ENCODE measurements around the gene C1QTNF9. TPM values are rescaled to one million over a fixed set of nuclear protein-coding genes. Genes with fewer than 3 reads are reported as not detected.
"Not testable (repeated sequence)": the region's sequence is repeated elsewhere in the genome, so short reads cannot be mapped to it uniquely, and the experiment has no call there.

The C1QTNF9 gene
- total RNA-seq, 4 donors from 2014 or later = 0.28 to 0.70 TPM; not detected in 2

- no peak overlapping the region for H3K4me3 ChIP-seq
- no peaks in the 10 kb centered on the region for H3K4me1 ChIP-seq
- H3K9me3 ChIP-seq = no peaks in the 10 kb centered on the region
- no peak for TF ChIP-seq CTCF (IDR thresholded peaks at IDR 0.05)
- TF ChIP-seq POLR2A (IDR thresholded peaks at IDR 0.05) = no peak
- H3K27me3 ChIP-seq = no peaks in the 10 kb centered on the region
- no peak overlapping the region for H3K27ac ChIP-seq
- H3K36me3 ChIP-seq = no peaks in the 10 kb centered on the region
- intact Hi-C loops (cut with DNase I; ENCODE audit: low total_unique reads) = no loop called here
- DNase-seq = no peak
These were observed 53.1 kb downstream of the C1QTNF9 start for GRCh38 chr13:24362435-24362952.

- Histone ChIP-seq H3K9me3 (no peaks in the 10 kb centered on the region), H3K36me3 (no peaks in the 10 kb centered on the region), H3K4me1 (no peaks in the 10 kb centered on the region), H3K4me3 (no peak overlapping the region), H3K27ac (no peak overlapping the region), H3K27me3 (no peaks in the 10 kb centered on the region)
- intact Hi-C loops (cut with DNase I; ENCODE audit: low total_unique reads) = loop anchor here (5.0 kb wide), 1 partner anchor 1423 kb away; no protein-coding TSS in a partner anchor
- TF ChIP-seq POLR2A (IDR thresholded peaks at IDR 0.05) (no peak), CTCF (IDR thresholded peaks at IDR 0.05) (no peak)
- no peak for DNase-seq
These were observed 55.8 kb downstream of the C1QTNF9 start for GRCh38 chr13:24365191-24365590.

GRCh38 chr13:24366315-24366714 lies 56.9 kb downstream of the C1QTNF9 start:
- not testable (repeated sequence) for H3K4me1 ChIP-seq, H3K27ac ChIP-seq, H3K4me3 ChIP-seq, H3K27me3 ChIP-seq, H3K36me3 ChIP-seq, DNase-seq, H3K9me3 ChIP-seq
- intact Hi-C loops (cut with DNase I; ENCODE audit: low total_unique reads) = loop anchor here (5.0 kb wide), 1 partner anchor 1424 kb away; no protein-coding TSS in a partner anchor

GRCh38 chr13:24371273-24371672 lies 61.9 kb downstream of the C1QTNF9 start:
- H3K4me3 ChIP-seq; intact Hi-C loops (cut with DNase I; ENCODE audit: low total_unique reads); DNase-seq; H3K9me3 ChIP-seq; H3K36me3 ChIP-seq; H3K27ac ChIP-seq; H3K27me3 ChIP-seq; H3K4me1 ChIP-seq: not testable (repeated sequence)

Other genes with a start within 250 kb of the C1QTNF9 start
- gene SPATA13, start 148.9 kb upstream of the C1QTNF9 start, total RNA-seq = 10 to 100 TPM; 20.0 to 47.4 (median 27.6) TPM
- gene PARP4, start 203.2 kb downstream of the C1QTNF9 start, total RNA-seq = 10 to 100 TPM; 19.5 to 59.7 (median 43.1) TPM